ENCODE results near the gene UCN.

GRCh38 chr2:27264253-27264752, 43.9 kb downstream of the UCN start:
- TF ChIP-seq POLR2A (IDR thresholded peaks at IDR 0.05; ENCODE audit: low read depth) (no peak), EP300 (IDR thresholded peaks at IDR 0.05) (no peak)
- TF ChIP-seq, protein P1, sequence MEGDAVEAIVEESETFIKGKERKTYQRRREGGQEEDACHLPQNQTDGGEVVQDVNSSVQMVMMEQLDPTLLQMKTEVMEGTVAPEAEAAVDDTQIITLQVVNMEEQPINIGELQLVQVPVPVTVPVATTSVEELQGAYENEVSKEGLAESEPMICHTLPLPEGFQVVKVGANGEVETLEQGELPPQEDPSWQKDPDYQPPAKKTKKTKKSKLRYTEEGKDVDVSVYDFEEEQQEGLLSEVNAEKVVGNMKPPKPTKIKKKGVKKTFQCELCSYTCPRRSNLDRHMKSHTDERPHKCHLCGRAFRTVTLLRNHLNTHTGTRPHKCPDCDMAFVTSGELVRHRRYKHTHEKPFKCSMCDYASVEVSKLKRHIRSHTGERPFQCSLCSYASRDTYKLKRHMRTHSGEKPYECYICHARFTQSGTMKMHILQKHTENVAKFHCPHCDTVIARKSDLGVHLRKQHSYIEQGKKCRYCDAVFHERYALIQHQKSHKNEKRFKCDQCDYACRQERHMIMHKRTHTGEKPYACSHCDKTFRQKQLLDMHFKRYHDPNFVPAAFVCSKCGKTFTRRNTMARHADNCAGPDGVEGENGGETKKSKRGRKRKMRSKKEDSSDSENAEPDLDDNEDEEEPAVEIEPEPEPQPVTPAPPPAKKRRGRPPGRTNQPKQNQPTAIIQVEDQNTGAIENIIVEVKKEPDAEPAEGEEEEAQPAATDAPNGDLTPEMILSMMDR (IDR thresholded peaks at IDR 0.05) = no peak
